Karpas-422 (cell line): Measurements from ENCODE around the gene PRKCE. TPM values are rescaled to one million over a fixed set of nuclear protein-coding genes. Genes with fewer than 3 reads are reported as not detected.

Experiments
- DNase-seq: peaks from one replicate; pipeline ENCODE4 v3.0.0-alpha.2; 2015
- H2AFZ ChIP-seq: fragments of 200-600 bp; sonication (generic); 2 replicates; pipeline ENCODE4 v1.6.1; 2014; ENCODE audit warnings: antibody characterized with exemption, low read length, mixed read lengths
- H3K27ac ChIP-seq: fragments of 200-600 bp; sonication (generic); 2 replicates; pipeline ENCODE4 v1.5.1; 2014; ENCODE audit warnings: mild to moderate bottlenecking, low read length, moderate library complexity
- H3K27me3 ChIP-seq: fragments of 200-600 bp; sonication (generic); 2 replicates; pipeline ENCODE4 v1.6.1; 2014; ENCODE audit warnings: low read length, mixed read lengths
- H3K36me3 ChIP-seq: fragments of 200-600 bp; sonication (generic); 2 replicates; pipeline ENCODE4 v1.6.1; 2014; ENCODE audit warnings: low read length, mixed read lengths; ENCODE audit not compliant: insufficient read depth
- H3K4me1 ChIP-seq: fragments of 200-600 bp; sonication (generic); 2 replicates; pipeline ENCODE4 v1.6.1; 2014; ENCODE audit warnings: mild to moderate bottlenecking, low read length, mixed read lengths
- H3K4me2 ChIP-seq: fragments of 200-600 bp; sonication (generic); 2 replicates; pipeline ENCODE4 v1.6.1; 2014; ENCODE audit warnings: low read length, low read depth, mild to moderate bottlenecking; ENCODE audit not compliant: poor library complexity, severe bottlenecking
- H3K4me3 ChIP-seq: fragments of 200-600 bp; sonication (generic); 2 replicates; pipeline ENCODE4 v1.5.1; 2014; ENCODE audit warnings: mild to moderate bottlenecking, antibody characterized with exemption, low read length, mixed read lengths
- H3K79me2 ChIP-seq: fragments of 200-600 bp; sonication (generic); 2 replicates; pipeline ENCODE4 v1.6.1; 2014; ENCODE audit warnings: mild to moderate bottlenecking, low read length, mixed read lengths
- H3K9ac ChIP-seq: fragments of 200-600 bp; sonication (generic); 2 replicates; pipeline ENCODE4 v1.6.0; 2014; ENCODE audit warnings: low read length
- H3K9me2 ChIP-seq: fragments of 200-600 bp; sonication (generic), shearing (Covaris generic); replicated peaks from 2 replicates; pipeline ENCODE4 v1.6.0; 2014; ENCODE audit warnings: mild to moderate bottlenecking, low read length, moderate library complexity; ENCODE audit not compliant: insufficient read depth
- H3K9me3 ChIP-seq: fragments of 300-700, 200-600 bp; sonication (generic); 2 replicates; pipeline ENCODE4 v1.6.1; 2014; ENCODE audit warnings: low read length, mixed read lengths
- H4K20me1 ChIP-seq: fragments of 200-600 bp; sonication (generic); 2 replicates; pipeline ENCODE4 v1.6.1; 2014; ENCODE audit warnings: mild to moderate bottlenecking, antibody characterized with exemption, low read length, low read depth; ENCODE audit not compliant: insufficient read depth
- total RNA-seq: library from RNA; depleted of rRNA; stranded (reverse); fragments of >200 nt; shearing (Covaris generic); gene quantifications from 2 replicates; pipeline ENCODE4 v1.2.3, GENCODE V29; 2014; ENCODE audit warnings: low replicate concordance

The PRKCE gene
- total RNA-seq, 1 experiment from 2014 or later: 61.8 TPM

DNA sequence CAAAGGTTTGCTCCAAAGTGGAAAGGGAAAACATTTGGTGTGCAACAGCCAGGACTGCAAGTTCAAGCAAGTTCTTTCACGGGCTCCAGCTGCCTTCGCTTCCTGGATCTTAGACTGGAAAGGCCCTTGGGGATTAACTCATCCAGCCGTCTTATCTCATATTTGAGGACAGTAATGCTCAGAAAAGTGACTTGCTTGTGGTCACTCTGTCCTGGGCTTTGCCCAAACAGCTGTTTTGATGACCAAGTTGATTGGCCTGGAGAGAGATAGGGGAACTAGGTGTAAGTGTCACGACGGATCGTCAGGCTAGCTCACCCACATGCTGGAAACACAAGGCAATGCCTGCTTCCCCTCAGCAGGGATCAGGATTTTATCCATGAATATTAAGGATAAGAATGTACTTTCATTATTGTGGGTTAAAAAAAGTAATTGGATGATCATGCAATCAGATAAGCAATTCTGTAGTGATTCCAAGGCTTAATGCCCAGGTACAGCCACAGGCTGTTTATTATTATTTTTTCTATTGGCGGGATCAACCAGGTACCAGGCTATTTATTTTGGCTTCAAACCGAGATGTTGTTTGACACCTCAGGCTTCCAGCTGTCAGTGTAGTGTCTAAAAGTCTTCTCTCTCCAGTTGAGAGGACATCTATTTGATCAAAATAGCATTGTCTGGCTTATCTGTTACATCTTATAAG lies 483.2 kb downstream of the PRKCE start:
- Histone ChIP-seq H3K79me2 (peaks cover 11% of the 10 kb centered on the region; the same call in 1 of the 2 replicates), H3K4me2 (no peak overlapping the region)

GRCh38 chr2:46135228-46135855 lies 483.9 kb downstream of the PRKCE start:
- no peaks in the 10 kb centered on the region for H3K27me3 ChIP-seq
- H3K9me2 ChIP-seq: no peaks in the 10 kb centered on the region
- DNase-seq: no peak
- H3K4me3 ChIP-seq: no peak overlapping the region
- no peaks in the 10 kb centered on the region for H3K36me3 ChIP-seq
- H3K9ac ChIP-seq: no peak overlapping the region
- no peaks in the 10 kb centered on the region for H3K9me3 ChIP-seq
- peaks cover 11% of the 10 kb centered on the region for H3K4me1 ChIP-seq
- H2AFZ ChIP-seq: no peak overlapping the region
- H3K27ac ChIP-seq: no peak overlapping the region
- peaks cover 11% of the 10 kb centered on the region; the same call in 1 of the 2 replicates for H3K79me2 ChIP-seq
- H4K20me1 ChIP-seq: no peaks in the 10 kb centered on the region
- no peak overlapping the region for H3K4me2 ChIP-seq

More for the DNA sequence above, 483.2 kb downstream of the PRKCE start:
- H3K9ac ChIP-seq: no peak overlapping the region
- H3K27me3 ChIP-seq: no peaks in the 10 kb centered on the region
- H4K20me1 ChIP-seq: no peaks in the 10 kb centered on the region
- H3K4me3 ChIP-seq: no peak overlapping the region
- no peak overlapping the region for H3K27ac ChIP-seq
- no peak overlapping the region for H2AFZ ChIP-seq
- H3K4me1 ChIP-seq: peaks cover 15% of the 10 kb centered on the region
- no peaks in the 10 kb centered on the region for H3K9me3 ChIP-seq
- no peaks in the 10 kb centered on the region for H3K9me2 ChIP-seq
- no peak for DNase-seq
- no peaks in the 10 kb centered on the region for H3K36me3 ChIP-seq

- H3K4me1 ChIP-seq: peaks cover 5% of the 10 kb centered on the region
- no peak overlapping the region for H3K27ac ChIP-seq
- H3K9me2 ChIP-seq: no peaks in the 10 kb centered on the region
- H3K4me3 ChIP-seq: no peak overlapping the region
- H3K27me3 ChIP-seq: no peaks in the 10 kb centered on the region
- no peaks in the 10 kb centered on the region for H3K36me3 ChIP-seq
- H3K79me2 ChIP-seq: peaks cover 7% of the 10 kb centered on the region; the same call in 1 of the 2 replicates
- H3K9ac ChIP-seq: no peak overlapping the region
- H3K9me3 ChIP-seq: no peaks in the 10 kb centered on the region
- H3K4me2 ChIP-seq: no peak overlapping the region
- H2AFZ ChIP-seq: no peak overlapping the region
- DNase-seq: no peak
- H4K20me1 ChIP-seq: no peaks in the 10 kb centered on the region
Measured at GRCh38 chr2:46135958-46136357, 484.5 kb downstream of the PRKCE start.

GRCh38 chr2:46136481-46136880 lies 485.0 kb downstream of the PRKCE start:
- Histone ChIP-seq H3K4me2 (no peak overlapping the region), H3K9me3 (no peaks in the 10 kb centered on the region), H3K36me3 (no peaks in the 10 kb centered on the region), H3K4me3 (no peak overlapping the region), H4K20me1 (no peaks in the 10 kb centered on the region), H3K9ac (no peak overlapping the region), H3K79me2 (peaks cover 7% of the 10 kb centered on the region; the same call in 1 of the 2 replicates), H2AFZ (no peak overlapping the region), H3K4me1 (no peaks in the 10 kb centered on the region; the same call in 1 of the 2 replicates), H3K27ac (no peak overlapping the region), H3K9me2 (no peaks in the 10 kb centered on the region), H3K27me3 (no peaks in the 10 kb centered on the region)
- DNase-seq: no peak

DNA sequence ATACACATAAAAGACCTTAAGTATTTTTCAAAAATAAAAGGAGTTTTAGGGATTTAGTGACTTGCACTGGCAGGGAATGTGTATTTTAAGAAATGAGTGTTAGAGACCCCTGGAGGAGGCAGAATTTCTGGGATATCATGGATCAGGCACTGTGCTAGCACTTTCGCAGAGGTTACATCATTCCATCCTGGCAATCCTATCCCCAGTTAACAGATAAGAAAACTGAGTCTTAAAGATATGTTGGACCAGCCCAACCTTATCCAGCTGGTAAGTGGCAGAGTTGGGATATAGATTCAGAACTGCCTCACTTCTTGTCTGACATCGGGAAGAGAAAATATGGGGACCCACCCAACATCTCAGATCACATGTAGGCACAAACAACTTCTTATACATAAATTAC lies 485.5 kb downstream of the PRKCE start:
- Histone ChIP-seq H3K9me3 (no peaks in the 10 kb centered on the region), H3K9me2 (no peaks in the 10 kb centered on the region), H3K27me3 (no peaks in the 10 kb centered on the region), H3K27ac (no peak overlapping the region), H3K36me3 (no peaks in the 10 kb centered on the region), H3K4me3 (no peak overlapping the region), H3K9ac (no peak overlapping the region), H3K4me2 (no peak overlapping the region), H2AFZ (no peak overlapping the region), H3K4me1 (peaks cover 5% of the 10 kb centered on the region), H3K79me2 (peaks cover 7% of the 10 kb centered on the region; the same call in 1 of the 2 replicates), H4K20me1 (no peaks in the 10 kb centered on the region)
- DNase-seq: no peak

- Histone ChIP-seq H3K4me3 (no peak overlapping the region), H2AFZ (no peak overlapping the region), H3K4me1 (peaks cover 51% of the 10 kb centered on the region), H3K9ac (no peak overlapping the region), H3K36me3 (peaks cover 7% of the 10 kb centered on the region; the same call in 1 of the 2 replicates), H3K4me2 (no peak overlapping the region), H3K9me2 (no peaks in the 10 kb centered on the region), H4K20me1 (no peaks in the 10 kb centered on the region), H3K9me3 (no peaks in the 10 kb centered on the region), H3K27me3 (no peaks in the 10 kb centered on the region), H3K27ac (peak overlapping the region; percentile 33), H3K79me2 (no peaks in the 10 kb centered on the region)
- no peak for DNase-seq
Measured at GRCh38 chr2:46142546-46143428, 491.3 kb downstream of the PRKCE start.

GRCh38 chr2:46143429-46144132 lies 492.1 kb downstream of the PRKCE start:
- peaks cover 59% of the 10 kb centered on the region for H3K4me1 ChIP-seq
- no peaks in the 10 kb centered on the region for H3K9me2 ChIP-seq
- no peak overlapping the region for H3K4me3 ChIP-seq

More at GRCh38 chr2:46143429-46144132, 492.1 kb downstream of the PRKCE start:
- Histone ChIP-seq H3K9me3 (no peaks in the 10 kb centered on the region), H3K36me3 (peaks cover 10% of the 10 kb centered on the region; the same call in 1 of the 2 replicates), H3K79me2 (peaks cover under 1% of the 10 kb centered on the region; the same call in 1 of the 2 replicates), H3K27ac (peak overlapping the region; percentile 33; the same call in 1 of the 2 replicates), H3K9ac (no peak overlapping the region), H3K27me3 (no peaks in the 10 kb centered on the region), H4K20me1 (no peaks in the 10 kb centered on the region), H3K4me2 (no peak overlapping the region), H2AFZ (no peak overlapping the region)
- no peak for DNase-seq
